GM23338 (cell line): ENCODE results near the gene TOX2. TPM values are rescaled to one million over a fixed set of nuclear protein-coding genes. Genes with fewer than 3 reads are reported as not detected.

Source experiments
- ATAC-seq: fragments of 200-7000 bp; cut with Tn5 transposase; 3 replicates; pipeline ENCODE4 v1.9.1; 2020
- DNase-seq: peaks from one replicate; pipeline ENCODE4 v3.0.0-alpha.2; 2015; ENCODE audit warnings: low spot score
- H2AFZ ChIP-seq: fragments of 200-600 bp; sonication (generic); 2 replicates; pipeline ENCODE4 v1.8.0; 2016; ENCODE audit warnings: antibody characterized with exemption, mild to moderate bottlenecking, moderate library complexity
- H3F3A ChIP-seq: fragments of 200-600 bp; sonication (generic); replicated peaks from 2 replicates; pipeline ENCODE4 v1.8.0; 2017; ENCODE audit warnings: antibody characterized with exemption, mixed run types, low read depth
- H3K27ac ChIP-seq: fragments of 200-600 bp; sonication (generic); 2 replicates; pipeline ENCODE4 v1.6.1; 2016; ENCODE audit warnings: low read depth
- H3K27me3 ChIP-seq: fragments of 200-600 bp; sonication (generic); 2 replicates; pipeline ENCODE4 v1.8.0; 2016; ENCODE audit warnings: mild to moderate bottlenecking, mixed run types, moderate library complexity; ENCODE audit not compliant: insufficient read depth
- H3K36me3 ChIP-seq: fragments of 200-600 bp; sonication (generic); 2 replicates; pipeline ENCODE4 v1.8.0; 2016; ENCODE audit warnings: mild to moderate bottlenecking; ENCODE audit not compliant: insufficient read depth
- H3K4me1 ChIP-seq: fragments of 200-600 bp; sonication (generic); 2 replicates; pipeline ENCODE4 v1.8.0; 2016; ENCODE audit warnings: mild to moderate bottlenecking, moderate library complexity; ENCODE audit not compliant: insufficient read depth
- H3K4me2 ChIP-seq: fragments of 200-600 bp; sonication (generic); 2 replicates; pipeline ENCODE4 v1.7.1; 2017; ENCODE audit warnings: mixed run types
- H3K4me3 ChIP-seq: fragments of 200-600 bp; sonication (generic); 2 replicates; pipeline ENCODE4 v1.6.1; 2016; ENCODE audit warnings: mixed run types
- H3K79me2 ChIP-seq: fragments of 200-600 bp; sonication (generic); replicated peaks from 2 replicates; pipeline ENCODE4 v1.8.0; 2017; ENCODE audit warnings: mild to moderate bottlenecking; ENCODE audit not compliant: insufficient read depth
- H3K9me2 ChIP-seq: fragments of 200-600 bp; sonication (generic); 2 replicates; pipeline ENCODE4 v1.8.0; 2017; ENCODE audit not compliant: insufficient read depth
- H4K20me1 ChIP-seq: fragments of 200-600 bp; sonication (generic); replicated peaks from 2 replicates; pipeline ENCODE4 v1.8.0; 2017; ENCODE audit warnings: mild to moderate bottlenecking; ENCODE audit not compliant: insufficient read depth
- H3K27ac Mint-ChIP-seq: 2 replicates; pipeline ENCODE4 v1.8.0; 2020; ENCODE audit warnings: inconsistent platforms, mild to moderate bottlenecking, moderate library complexity, mixed read lengths
- H3K27me3 Mint-ChIP-seq: 3 replicates; pipeline ENCODE4 v1.8.0; 2022; ENCODE audit warnings: low read depth, mild to moderate bottlenecking, moderate library complexity, mixed read lengths, inconsistent platforms; ENCODE audit not compliant: insufficient read depth, poor library complexity
- H3K36me3 Mint-ChIP-seq: 3 replicates; pipeline ENCODE4 v1.8.0; 2021; ENCODE audit warnings: low read depth, mild to moderate bottlenecking, inconsistent platforms, moderate library complexity, mixed read lengths
- H3K4me1 Mint-ChIP-seq: 3 replicates; pipeline ENCODE4 v1.8.0; 2020; ENCODE audit warnings: mild to moderate bottlenecking, inconsistent platforms, mixed read lengths
- H3K4me3 Mint-ChIP-seq: 3 replicates; pipeline ENCODE4 v1.8.0; 2021; ENCODE audit warnings: moderate library complexity, mild to moderate bottlenecking, inconsistent platforms, mixed read lengths
- H3K9me3 Mint-ChIP-seq: 3 replicates; pipeline ENCODE4 v1.8.0; 2020; ENCODE audit warnings: moderate library complexity, mild to moderate bottlenecking, inconsistent platforms, mixed read lengths
- CREB1 ChIP-seq: fragments of 250-450 bp; sonication (Bioruptor Pico); IDR thresholded peaks from 2 replicates; pipeline ENCODE4 v1.5.0; 2020; ENCODE audit warnings: low read depth, mild to moderate bottlenecking, moderate library complexity
- ETS1 ChIP-seq: IDR thresholded peaks from 2 replicates; pipeline ENCODE4 v1.6.1; 2016; ENCODE audit warnings: antibody characterized with exemption
- EZH2 ChIP-seq: fragments of 200-600 bp; sonication (generic); IDR thresholded peaks from one replicate; pipeline ENCODE4 v1.8.0; 2017; ENCODE audit warnings: antibody characterized with exemption, mild to moderate bottlenecking, low read depth; ENCODE audit not compliant: unreplicated experiment
- EZH2phosphoT487 ChIP-seq: fragments of 200-600 bp; sonication (generic); IDR thresholded peaks from one replicate; pipeline ENCODE4 v1.8.1; 2018; ENCODE audit warnings: antibody characterized with exemption; ENCODE audit not compliant: unreplicated experiment
- NANOG ChIP-seq: IDR thresholded peaks from 2 replicates; pipeline ENCODE4 v1.6.1; 2016; ENCODE audit warnings: antibody characterized with exemption, borderline replicate concordance
- POLR2AphosphoS5 ChIP-seq: IDR thresholded peaks from 2 replicates; pipeline ENCODE4 v1.6.1; 2016; ENCODE audit warnings: antibody characterized with exemption, low read depth
- REST ChIP-seq: IDR thresholded peaks from one replicate; pipeline ENCODE4 v1.6.1; 2018; ENCODE audit warnings: antibody characterized with exemption; ENCODE audit not compliant: unreplicated experiment
- ZNF331 ChIP-seq: fragments of 250-450 bp; sonication (Bioruptor Pico); IDR thresholded peaks from 2 replicates; pipeline ENCODE4 v1.5.0; 2020; ENCODE audit warnings: low read depth, mild to moderate bottlenecking, moderate library complexity
- ZNF462 ChIP-seq: fragments of 250-450 bp; sonication (Bioruptor Pico); IDR thresholded peaks from 2 replicates; pipeline ENCODE4 v1.5.0; 2020; ENCODE audit warnings: mild to moderate bottlenecking, moderate library complexity
- polyA plus RNA-seq: library from polyadenylated mRNA; unstranded; fragments of >200 nt; fragmentation: Nextera tagmentation; extraction: Ambion mirVana; gene quantifications from 2 replicates; pipeline ENCODE4 v1.2.1, GENCODE V29; 2016
- total RNA-seq: library from RNA; depleted of rRNA; stranded (reverse); fragments of >200 nt; shearing (Covaris generic); gene quantifications from 2 replicates; pipeline ENCODE4 v1.2.3, GENCODE V29; 2014

TOX2 gene
- total and polyA plus RNA-seq, 2 experiments from 2014 or later = 1.4 to 1.5 TPM

- no peak for TF ChIP-seq EZH2phosphoT487
Measured at GRCh38 chr20:43947316-43947710, 32.7 kb downstream of the TOX2 start (continued).

- Histone ChIP-seq H3K27me3 (no peaks in the 10 kb centered on the region), H3F3A (no peaks in the 10 kb centered on the region), H3K36me3 (no peaks in the 10 kb centered on the region), H3K9me2 (no peaks in the 10 kb centered on the region), H4K20me1 (no peaks in the 10 kb centered on the region), H3K4me3 (no peak overlapping the region), H3K27ac (no peak overlapping the region), H3K4me2 (no peak overlapping the region), H3K79me2 (no peaks in the 10 kb centered on the region), H3K4me1 (no peaks in the 10 kb centered on the region), H2AFZ (no peak overlapping the region)
- H3K36me3 Mint-ChIP-seq = no peaks in the 10 kb centered on the region
- H3K4me3 Mint-ChIP-seq = no peak overlapping the region
- no peak overlapping the region for H3K27ac Mint-ChIP-seq
- H3K27me3 Mint-ChIP-seq = peaks cover 8% of the 10 kb centered on the region
- DNase-seq (no peak), ATAC-seq (no peak)
- TF ChIP-seq REST (no peak), ZNF331 (CRISPR knock-in tag) (no peak), NANOG (no peak), CREB1 (no peak), EZH2phosphoT487 (no peak), ZNF462 (CRISPR knock-in tag) (no peak), ETS1 (no peak), EZH2 (no peak), POLR2AphosphoS5 (no peak)
- peaks cover 21% of the 10 kb centered on the region for H3K4me1 Mint-ChIP-seq
- H3K9me3 Mint-ChIP-seq = no peaks in the 10 kb centered on the region
Measured at GRCh38 chr20:43948455-43948854, 33.8 kb downstream of the TOX2 start.
